Measurements from ENCODE around the gene SCO2.

Gene SCO2

GRCh38 chr22:50479721-50480120, 45.7 kb downstream of the SCO2 start:
- Histone ChIP-seq H3K4me3 (ENCODE audit: insufficient read length, low read depth) (no peak overlapping the region), H3K27me3 (ENCODE audit: insufficient read depth, insufficient read length) (peaks cover 25% of the 10 kb centered on the region), H3K9me3 (ENCODE audit: insufficient read depth, low read length) (no peaks in the 10 kb centered on the region), H3K9ac (ENCODE audit: insufficient read length, low read depth) (no peak overlapping the region), H3K4me1 (ENCODE audit: insufficient read depth, insufficient read length) (peaks cover 20% of the 10 kb centered on the region), H3K36me3 (ENCODE audit: insufficient read depth, insufficient read length, low read length) (peaks cover 3% of the 10 kb centered on the region)
- TF ChIP-seq SUZ12 (IDR thresholded peaks at IDR 0.05; ENCODE audit: extremely low read depth, insufficient read depth, insufficient read length) (no peak), ZNF274 (IDR thresholded peaks at IDR 0.05; ENCODE audit: low read depth, low read length) (no peak), YY1 (IDR thresholded peaks at IDR 0.05; ENCODE audit: insufficient read depth, insufficient read length) (no peak)
- no peak for DNase-seq (ENCODE audit: low read depth, low spot score)

DNA sequence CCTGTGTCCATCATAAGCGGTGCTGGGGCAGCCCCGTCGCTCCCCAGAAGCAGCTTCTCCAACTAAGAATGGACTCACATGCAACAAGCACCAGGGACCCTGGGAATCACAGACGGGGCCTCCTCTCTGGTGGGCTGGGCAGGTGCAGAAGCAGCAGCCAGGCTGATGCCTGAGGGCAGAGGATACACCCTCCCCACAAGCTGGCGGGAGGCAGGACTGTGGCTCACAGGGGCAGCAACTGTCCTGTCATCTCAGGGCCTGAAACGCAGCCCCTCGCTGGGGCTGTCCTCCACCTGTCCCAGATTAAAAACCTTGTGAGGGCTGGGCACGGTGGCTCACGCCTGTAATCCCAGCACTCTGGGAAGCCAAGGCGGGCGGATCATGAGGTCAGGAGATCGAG, 47.5 kb downstream of the SCO2 start:
- Histone ChIP-seq H3K9ac (ENCODE audit: insufficient read length, low read depth) (no peak overlapping the region), H3K9me3 (ENCODE audit: insufficient read depth, low read length) (no peaks in the 10 kb centered on the region), H3K4me3 (ENCODE audit: insufficient read length, low read depth) (no peak overlapping the region), H3K4me1 (ENCODE audit: insufficient read depth, insufficient read length) (peaks cover 16% of the 10 kb centered on the region), H3K27me3 (ENCODE audit: insufficient read depth, insufficient read length) (peaks cover 25% of the 10 kb centered on the region), H3K36me3 (ENCODE audit: insufficient read depth, insufficient read length, low read length) (peaks cover 5% of the 10 kb centered on the region)
- TF ChIP-seq ZNF274 (IDR thresholded peaks at IDR 0.05; ENCODE audit: low read depth, low read length), result no peak
- no peak for TF ChIP-seq SUZ12 (IDR thresholded peaks at IDR 0.05; ENCODE audit: extremely low read depth, insufficient read depth, insufficient read length)
- DNase-seq (ENCODE audit: low read depth, low spot score), result no peak

- Histone ChIP-seq H3K36me3 (ENCODE audit: insufficient read depth, insufficient read length, low read length) (peaks cover 13% of the 10 kb centered on the region), H3K4me3 (ENCODE audit: insufficient read length, low read depth) (no peak overlapping the region), H3K9ac (ENCODE audit: insufficient read length, low read depth) (peak overlapping the region; percentile 42), H3K27me3 (ENCODE audit: insufficient read depth, insufficient read length) (peaks cover 24% of the 10 kb centered on the region), H3K9me3 (ENCODE audit: insufficient read depth, low read length) (no peaks in the 10 kb centered on the region), H3K4me1 (ENCODE audit: insufficient read depth, insufficient read length) (peaks cover 14% of the 10 kb centered on the region)
- DNase-seq (ENCODE audit: low read depth, low spot score), result no peak
- TF ChIP-seq SUZ12 (IDR thresholded peaks at IDR 0.05; ENCODE audit: extremely low read depth, insufficient read depth, insufficient read length) (no peak), YY1 (IDR thresholded peaks at IDR 0.05; ENCODE audit: insufficient read depth, insufficient read length) (no peak), ZNF274 (IDR thresholded peaks at IDR 0.05; ENCODE audit: low read depth, low read length) (no peak)
These were observed 48.5 kb downstream of the SCO2 start for GRCh38 chr22:50476868-50477267.

DNA sequence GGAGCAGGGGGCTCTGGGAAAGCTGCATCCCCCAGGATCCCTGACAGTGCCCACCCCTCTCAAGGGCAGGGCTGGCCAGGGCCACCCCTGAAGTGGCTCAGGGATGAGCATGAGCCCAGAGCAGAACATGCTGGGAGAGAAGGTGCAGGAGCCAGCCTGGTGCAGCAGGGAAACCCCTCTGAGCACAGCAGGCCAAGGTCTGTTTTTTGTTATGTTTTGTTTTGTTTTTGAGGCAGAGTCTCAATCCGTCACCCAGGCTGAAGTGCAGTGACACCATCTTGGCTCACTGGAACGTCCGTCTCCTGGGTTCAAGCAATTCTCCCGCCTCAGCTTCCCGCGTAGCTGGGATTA, 49.8 kb downstream of the SCO2 start:
- H3K9ac ChIP-seq (ENCODE audit: insufficient read length, low read depth), result peak overlapping the region; percentile 81
- H3K4me3 ChIP-seq (ENCODE audit: insufficient read length, low read depth), result peak overlapping the region; percentile 27
- peaks cover 19% of the 10 kb centered on the region for H3K4me1 ChIP-seq (ENCODE audit: insufficient read depth, insufficient read length)
- DNase-seq (ENCODE audit: low read depth, low spot score), result no peak
- H3K36me3 ChIP-seq (ENCODE audit: insufficient read depth, insufficient read length, low read length), result peaks cover 13% of the 10 kb centered on the region
- no peaks in the 10 kb centered on the region for H3K9me3 ChIP-seq (ENCODE audit: insufficient read depth, low read length)
- TF ChIP-seq SUZ12 (IDR thresholded peaks at IDR 0.05; ENCODE audit: extremely low read depth, insufficient read depth, insufficient read length) (no peak), YY1 (IDR thresholded peaks at IDR 0.05; ENCODE audit: insufficient read depth, insufficient read length) (no peak), ZNF274 (IDR thresholded peaks at IDR 0.05; ENCODE audit: low read depth, low read length) (no peak)
- peaks cover 15% of the 10 kb centered on the region for H3K27me3 ChIP-seq (ENCODE audit: insufficient read depth, insufficient read length)

DNA sequence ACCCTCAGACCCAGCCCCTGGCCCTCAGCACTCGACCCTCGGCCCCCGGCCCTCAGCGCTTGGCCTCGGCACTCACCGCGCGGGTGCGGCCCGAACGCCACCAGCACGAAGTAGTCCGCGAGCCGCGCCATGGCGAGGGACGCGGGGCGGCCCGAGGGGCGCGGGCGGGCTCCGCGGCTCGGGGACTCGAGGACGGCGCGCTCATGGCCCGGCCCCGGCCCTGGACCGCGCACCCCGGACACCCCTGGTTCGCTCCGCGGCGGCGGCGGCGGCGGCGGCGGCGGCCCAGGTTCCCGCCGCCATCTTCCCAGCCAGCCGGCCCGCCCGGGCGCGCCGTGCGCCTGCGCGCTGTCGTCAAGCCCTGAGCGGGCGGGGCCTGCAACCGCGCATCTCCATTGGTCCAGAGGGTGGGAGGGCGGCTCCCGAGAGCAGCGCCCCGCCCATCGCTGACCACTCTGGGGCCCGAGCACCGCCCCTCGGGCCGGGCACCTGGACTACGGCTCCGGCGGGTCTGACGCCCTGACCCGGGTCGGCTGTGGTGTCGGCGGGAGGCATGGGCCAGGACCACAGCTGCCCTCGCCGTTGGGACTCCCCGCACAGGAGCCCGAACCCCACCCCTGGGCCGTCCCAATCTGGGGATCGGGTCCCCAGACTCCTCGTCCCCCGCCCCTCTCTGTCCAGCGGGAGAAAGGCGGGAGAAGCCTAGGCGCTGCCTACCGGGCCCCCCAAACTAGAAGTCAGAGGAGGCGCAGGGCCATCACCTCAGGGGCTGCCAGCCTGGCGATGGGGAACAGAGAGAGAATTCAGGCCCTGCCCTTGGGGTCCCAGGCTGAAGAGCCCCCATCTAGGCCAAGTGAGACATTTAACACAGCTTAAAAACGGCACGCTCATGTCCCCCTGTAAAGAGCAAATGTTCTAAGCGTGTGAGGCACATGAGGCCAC, 50.4 kb downstream of the SCO2 start, which contains the start of gene SBF1:
Gene SBF1, minus strand, starts transcription at position 326 of the 942 bp plus-strand sequence. Its CDS starts 195 bp downstream, at position 131.
- peak within 1 kb of the TSS; percentile 83 for H3K9ac ChIP-seq (ENCODE audit: insufficient read length, low read depth)
- H3K4me1 ChIP-seq (ENCODE audit: insufficient read depth, insufficient read length), result peaks cover 20% of the 10 kb centered on the region
- H3K4me3 ChIP-seq (ENCODE audit: insufficient read length, low read depth), result peak within 1 kb of the TSS; percentile 59
- TF ChIP-seq ZNF274 (IDR thresholded peaks at IDR 0.05; ENCODE audit: low read depth, low read length) (no peak), SUZ12 (IDR thresholded peaks at IDR 0.05; ENCODE audit: extremely low read depth, insufficient read depth, insufficient read length) (no peak), YY1 (IDR thresholded peaks at IDR 0.05; ENCODE audit: insufficient read depth, insufficient read length) (no peak)
- H3K36me3 ChIP-seq (ENCODE audit: insufficient read depth, insufficient read length, low read length), result peaks cover 13% of the 10 kb centered on the region
- peaks cover 9% of the 10 kb centered on the region for H3K27me3 ChIP-seq (ENCODE audit: insufficient read depth, insufficient read length)
- peak; percentile 60 for DNase-seq (ENCODE audit: low read depth, low spot score)
- no peaks in the 10 kb centered on the region for H3K9me3 ChIP-seq (ENCODE audit: insufficient read depth, low read length)

DNA sequence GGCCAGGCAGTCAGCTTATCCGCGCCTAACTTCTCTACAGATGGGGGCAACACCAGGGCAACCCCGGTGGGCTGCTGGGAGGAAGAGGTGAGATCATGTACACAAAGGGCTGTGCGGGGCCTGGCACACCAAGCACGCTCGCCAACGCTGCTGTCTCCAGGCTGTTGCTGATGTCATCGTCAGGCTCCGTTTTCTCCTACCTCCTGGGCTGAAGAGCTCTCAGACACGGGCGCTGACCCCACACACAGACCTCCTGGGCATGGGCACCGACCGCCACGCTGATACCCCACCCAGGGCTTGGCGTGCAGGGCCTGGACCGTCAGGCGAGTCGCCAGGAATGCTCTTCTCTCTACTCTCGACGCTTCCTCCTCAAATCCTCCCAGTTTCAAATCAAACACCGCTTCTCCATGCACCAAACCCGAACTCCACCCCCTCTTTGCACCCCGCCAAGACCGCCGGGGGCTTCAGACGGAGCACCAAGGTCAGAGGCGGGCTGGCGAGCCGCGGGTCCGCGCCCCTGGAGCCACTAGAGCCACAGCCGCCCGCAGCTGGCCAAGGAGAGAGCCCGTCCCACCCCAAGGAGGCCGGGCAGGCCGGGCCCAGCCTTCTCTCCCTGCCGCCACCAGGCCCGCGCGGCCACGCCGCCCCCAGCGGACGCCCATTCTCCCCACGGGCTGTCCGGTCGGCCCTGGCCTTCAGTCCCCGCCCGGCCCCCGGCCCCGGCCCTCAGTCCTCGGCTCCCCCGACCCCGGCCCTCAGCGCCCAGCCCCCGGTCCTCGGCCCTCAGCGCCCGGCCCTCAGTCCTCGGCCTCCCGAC, 51.3 kb downstream of the SCO2 start:
- no peak for DNase-seq (ENCODE audit: low read depth, low spot score)
- Histone ChIP-seq H3K27me3 (ENCODE audit: insufficient read depth, insufficient read length) (peaks cover 5% of the 10 kb centered on the region), H3K9ac (ENCODE audit: insufficient read length, low read depth) (peak overlapping the region; percentile 79), H3K4me1 (ENCODE audit: insufficient read depth, insufficient read length) (peaks cover 20% of the 10 kb centered on the region), H3K9me3 (ENCODE audit: insufficient read depth, low read length) (no peaks in the 10 kb centered on the region), H3K36me3 (ENCODE audit: insufficient read depth, insufficient read length, low read length) (peaks cover 13% of the 10 kb centered on the region), H3K4me3 (ENCODE audit: insufficient read length, low read depth) (peak overlapping the region; percentile 59)
- TF ChIP-seq YY1 (IDR thresholded peaks at IDR 0.05; ENCODE audit: insufficient read depth, insufficient read length), result no peak
- TF ChIP-seq ZNF274 (IDR thresholded peaks at IDR 0.05; ENCODE audit: low read depth, low read length), result no peak
- TF ChIP-seq SUZ12 (IDR thresholded peaks at IDR 0.05; ENCODE audit: extremely low read depth, insufficient read depth, insufficient read length), result no peak

All from NT2/D1 (cell line).